ENCODE measurements around the gene TAGLN.

TAGLN gene

DNA sequence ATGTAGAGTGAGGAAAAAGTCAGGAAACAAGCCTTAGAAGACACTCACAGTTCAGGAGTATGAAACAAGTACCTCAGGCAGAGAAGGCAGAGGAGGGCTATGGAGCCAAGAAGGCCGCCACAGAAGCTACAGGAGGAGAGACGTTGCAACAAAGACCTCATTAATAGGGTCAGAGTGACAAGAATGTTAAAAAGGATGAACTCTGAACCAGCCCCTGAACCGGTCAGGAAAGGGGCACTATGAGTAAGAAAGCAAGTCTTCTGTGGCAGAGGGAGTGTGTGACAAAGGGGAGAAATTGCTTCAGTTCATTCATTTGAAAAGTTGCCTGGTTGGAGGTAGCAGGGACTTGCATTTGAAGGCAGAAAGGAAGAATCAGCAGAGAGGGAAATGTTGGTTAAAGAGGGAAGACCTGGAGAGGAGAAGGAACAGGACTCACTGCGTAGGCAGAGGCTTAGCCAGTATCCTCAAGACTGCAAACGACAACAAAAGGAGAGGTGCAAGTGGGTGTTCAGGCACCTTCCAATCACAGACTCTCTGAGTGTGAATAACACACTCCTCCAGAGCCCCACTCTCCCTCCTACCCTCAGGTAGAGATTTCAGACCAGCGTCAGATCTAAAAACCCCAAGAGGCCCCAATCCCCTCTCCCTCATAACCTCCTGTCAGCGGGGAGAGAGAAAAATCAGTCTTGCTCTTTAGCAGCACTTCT is 15.4 kb downstream of the TAGLN start:
- DNase-seq (ENCODE audit: low spot score) = no peak

- no peak for DNase-seq (ENCODE audit: low spot score)
These were observed 18.2 kb downstream of the TAGLN start for GRCh38 chr11:117217141-117218084.

GRCh38 chr11:117218133-117218915 is 19.2 kb downstream of the TAGLN start:
- no peak for DNase-seq (ENCODE audit: low spot score)

DNA sequence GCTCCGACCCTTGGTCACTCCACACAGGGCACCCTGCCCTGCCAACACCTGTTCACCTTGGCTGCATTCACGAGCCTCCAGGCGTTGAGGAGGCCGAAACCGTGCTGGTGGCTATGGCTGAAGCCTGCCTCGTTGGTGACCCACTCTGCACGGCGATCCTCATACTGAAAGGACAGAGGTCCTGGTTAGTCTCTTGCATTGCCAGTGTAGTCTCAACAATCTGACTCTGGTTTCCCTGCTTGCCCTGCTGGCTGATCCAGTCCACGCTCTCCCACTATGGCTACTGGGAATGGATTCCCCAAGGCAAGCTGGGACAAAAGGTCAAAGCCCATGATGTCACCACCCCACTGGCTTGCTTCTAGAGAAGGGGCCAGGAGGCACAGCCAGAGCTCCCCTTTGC is 19.8 kb downstream of the TAGLN start:
- DNase-seq (ENCODE audit: low spot score) = no peak

- no peak for DNase-seq (ENCODE audit: low spot score)
These were observed 20.3 kb downstream of the TAGLN start for GRCh38 chr11:117219455-117219854.

DNA sequence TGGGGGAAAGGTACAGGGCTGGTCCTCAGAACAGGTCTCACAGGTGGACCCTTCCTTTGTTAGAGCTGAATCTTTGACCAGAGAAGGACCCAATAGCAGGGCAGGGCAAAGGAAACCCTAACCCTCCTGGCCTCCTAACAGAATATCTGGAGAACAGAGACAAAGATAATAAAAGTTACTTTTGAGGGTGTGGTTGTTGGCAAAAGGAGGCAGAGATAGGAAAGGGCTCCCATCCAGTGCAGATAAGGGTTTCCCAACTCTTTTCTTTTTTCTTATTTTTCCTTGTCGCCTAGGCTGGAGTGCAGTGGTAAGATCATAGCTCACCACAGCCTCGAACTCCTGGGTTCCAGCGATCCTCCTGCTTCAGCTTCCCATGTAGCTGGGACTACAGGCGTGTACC is 20.8 kb downstream of the TAGLN start:
- no peak for DNase-seq (ENCODE audit: low spot score)

- no peak for DNase-seq (ENCODE audit: low spot score)
These were observed 21.4 kb downstream of the TAGLN start for GRCh38 chr11:117220568-117220967.

- DNase-seq (ENCODE audit: low spot score) = no peak
These were observed 22.0 kb downstream of the TAGLN start for GRCh38 chr11:117220999-117221774.

DNA sequence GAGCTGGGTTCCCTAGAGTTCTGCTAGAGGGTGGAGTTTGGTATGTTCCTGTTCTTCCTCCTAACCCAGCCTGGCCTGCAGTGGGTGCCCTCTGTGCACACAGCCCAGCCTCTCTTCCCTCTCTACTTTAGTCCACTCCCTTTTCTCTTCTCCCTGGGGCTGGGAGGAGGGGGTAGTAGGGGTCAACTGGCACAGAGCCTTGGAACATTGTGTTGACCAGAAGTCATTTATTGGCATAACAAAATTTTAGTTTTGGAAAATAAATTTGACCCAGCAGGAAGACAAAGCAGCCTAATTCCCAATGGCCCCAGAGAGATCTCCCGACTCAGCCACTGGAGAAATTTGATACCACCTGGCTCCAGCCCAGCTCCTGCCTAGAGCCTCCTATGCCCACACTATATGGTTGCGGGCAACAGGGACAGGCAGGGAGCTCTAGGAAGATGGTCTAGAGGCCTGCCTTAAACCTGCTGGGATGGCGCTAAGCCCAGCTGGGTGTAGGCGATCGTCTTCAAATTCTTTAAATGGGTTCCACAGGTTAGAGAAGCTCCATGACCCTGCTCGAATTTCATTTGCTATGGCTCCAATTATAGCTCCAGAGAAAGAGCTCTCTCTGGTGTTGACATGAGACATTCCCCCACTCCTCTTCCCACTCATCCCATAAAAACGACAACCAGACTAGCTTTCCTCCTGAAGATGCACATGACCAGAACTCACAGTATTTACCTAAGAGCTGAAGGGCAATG is 22.8 kb downstream of the TAGLN start:
- DNase-seq (ENCODE audit: low spot score) = no peak

DNA sequence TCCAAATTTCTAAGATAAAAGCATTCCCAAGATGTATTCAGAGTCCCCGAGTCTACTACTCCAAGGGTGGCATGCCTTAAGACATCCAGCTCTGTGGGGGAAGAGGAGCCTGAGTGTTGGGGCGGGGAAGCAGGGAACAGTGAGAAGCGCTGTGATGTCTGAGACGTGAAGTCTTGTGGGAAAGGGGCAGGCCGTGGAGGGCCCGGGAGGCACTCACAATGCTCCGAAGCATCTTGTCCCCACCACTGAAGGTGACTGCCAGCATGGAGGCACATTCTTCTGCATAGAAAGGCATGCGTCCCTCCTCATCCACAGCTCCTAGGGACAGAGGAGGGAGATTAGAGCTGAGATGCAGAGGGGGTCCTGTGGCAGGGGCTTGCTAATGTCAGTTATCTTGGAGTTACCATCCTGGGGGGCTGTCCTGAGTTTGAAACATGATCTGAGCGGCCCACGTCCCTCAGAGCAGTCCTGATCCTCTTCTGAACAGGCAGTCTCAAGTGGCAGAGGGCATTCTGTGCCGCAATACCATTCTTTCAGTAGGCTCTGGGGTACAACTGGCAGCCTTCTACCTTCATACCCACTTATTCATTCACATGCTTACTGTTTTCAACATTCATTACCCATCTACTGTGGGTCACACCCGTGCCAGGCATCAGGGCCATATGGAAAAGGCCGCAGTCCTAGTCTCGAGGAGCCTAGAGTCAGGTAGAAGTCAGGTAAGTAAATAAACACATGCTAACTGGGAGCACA is 24.0 kb downstream of the TAGLN start:
- DNase-seq (ENCODE audit: low spot score) = no peak

DNA sequence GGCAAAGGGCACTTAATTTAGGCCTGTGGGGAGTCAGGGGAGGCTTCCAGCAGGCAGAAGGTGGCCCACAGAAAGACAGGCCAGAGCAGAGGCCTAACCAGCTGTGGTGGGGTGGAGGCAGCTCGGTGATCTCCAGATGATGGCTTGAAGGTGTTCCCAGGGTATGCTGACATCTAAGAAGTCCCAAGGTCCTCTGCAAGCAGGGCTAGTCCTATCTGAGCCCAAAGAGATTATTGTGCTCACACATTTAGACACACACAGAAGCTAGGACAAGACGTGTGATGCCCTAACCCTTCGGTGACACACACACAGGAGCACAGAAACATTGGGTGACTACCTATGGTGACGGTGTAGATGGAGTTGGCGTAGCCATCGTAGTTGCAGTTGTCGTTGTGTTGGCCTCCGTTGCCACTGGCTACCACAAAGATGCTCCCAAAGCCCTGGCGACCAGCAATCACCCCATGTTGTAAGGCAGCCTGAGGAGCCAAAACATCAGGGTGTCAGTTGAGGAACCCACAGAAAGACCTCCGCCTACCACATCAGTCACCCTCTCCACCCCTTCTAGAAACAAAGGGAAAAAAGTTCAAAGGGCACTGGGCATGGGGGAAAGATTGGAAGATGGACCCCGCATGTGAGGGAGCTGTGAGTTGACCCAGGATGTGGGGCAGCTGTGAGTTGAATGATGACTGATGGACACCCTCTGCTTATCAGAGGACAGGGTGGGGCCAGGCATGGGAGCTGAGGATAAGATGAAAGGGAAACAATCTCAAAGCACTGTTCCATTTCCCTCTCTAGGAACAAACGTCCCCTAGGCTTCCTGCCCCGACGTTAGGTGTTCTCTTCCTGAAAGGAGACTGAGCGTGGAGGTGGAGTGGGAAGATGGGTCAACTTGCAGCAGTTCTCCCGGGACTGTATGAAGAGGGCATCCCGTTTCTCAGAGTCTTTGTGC is 24.8 kb downstream of the TAGLN start:
- no peak for DNase-seq (ENCODE audit: low spot score)

- DNase-seq (ENCODE audit: low spot score) = no peak
These were observed 26.5 kb downstream of the TAGLN start for GRCh38 chr11:117225553-117226170.

- peak; percentile 78 for DNase-seq (ENCODE audit: low spot score)
These were observed 27.5 kb downstream of the TAGLN start for GRCh38 chr11:117226388-117227385.

DNA sequence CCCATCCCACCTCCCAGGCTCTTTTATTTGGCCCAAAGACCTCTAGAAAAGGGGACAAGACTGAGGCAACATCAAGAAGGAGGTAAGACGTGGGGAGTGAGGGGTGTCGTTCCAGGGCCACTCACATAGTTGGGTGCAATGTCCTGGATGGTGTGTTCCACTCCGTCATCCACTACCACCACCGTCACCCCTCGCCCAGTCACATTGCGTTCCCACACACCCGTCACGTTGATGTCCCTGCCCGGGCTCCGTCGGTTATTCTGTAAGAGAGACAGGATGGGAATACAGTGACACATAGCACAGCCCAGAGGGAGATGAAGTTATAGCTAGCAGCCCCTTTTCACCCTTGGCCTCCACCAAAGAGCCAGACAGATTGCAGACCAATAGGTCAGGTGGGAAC is 28.9 kb downstream of the TAGLN start:
- DNase-seq (ENCODE audit: low spot score) = no peak

- DNase-seq (ENCODE audit: low spot score) = no peak
These were observed 30.2 kb downstream of the TAGLN start for GRCh38 chr11:117229411-117229810.

DNA sequence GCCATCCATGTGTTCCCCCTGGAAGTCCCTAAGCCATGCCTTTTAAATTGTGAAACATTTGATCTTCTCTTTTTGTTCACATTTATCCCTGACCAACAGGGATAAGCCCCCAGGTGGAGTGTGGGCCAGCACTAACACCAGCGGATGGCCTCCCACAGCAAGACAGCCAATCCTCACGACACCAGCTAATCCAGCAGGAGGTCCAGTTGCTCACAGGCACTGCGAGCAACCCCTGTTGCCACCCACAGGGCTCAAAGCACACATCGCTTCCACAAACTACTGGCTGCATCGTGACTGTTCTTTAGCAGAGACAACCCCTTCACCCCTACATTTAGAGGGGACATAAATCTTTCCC is 30.7 kb downstream of the TAGLN start:
- no peak for DNase-seq (ENCODE audit: low spot score)

GRCh38 chr11:117230286-117230961 is 31.3 kb downstream of the TAGLN start:
- peak; percentile 57 for DNase-seq (ENCODE audit: low spot score)
